Tibial artery (tissue), 4 donors: ENCODE data around the gene TNFRSF19.

Experiments
- DNase-seq, 2 donors: peaks; one replicate each; pipeline ENCODE4 v3.0.0-alpha.2; 2019
- H3K27ac ChIP-seq, 2 donors: fragments of 200-600 bp; sonication (generic) in 1 of 2; 1 replicate in 1 of 2; 2 replicates in 1 of 2; pipeline ENCODE4 v1.5.1; 2018 to 2019; ENCODE audit warnings: mild to moderate bottlenecking in 1 of 2
- H3K27me3 ChIP-seq, 2 donors: fragments of 200-600 bp; sonication (generic) in 1 of 2; one replicate each; pipeline versions ENCODE4 v1.5.1 to v1.6.0; 2016 to 2019
- H3K36me3 ChIP-seq, 3 donors: fragments of 200-600 bp; sonication (generic) in 2 of 3; one replicate each; pipeline ENCODE4 v1.5.1; 2016 to 2019; ENCODE audit warnings: mild to moderate bottlenecking in 2 of 3
- H3K4me1 ChIP-seq, 4 donors: fragments of 200-600 bp; sonication (generic) in 2 of 4; 1 replicate in 3 of 4; 2 replicates in 1 of 4; pipeline ENCODE4 v1.5.1; 2016 to 2019
- H3K4me3 ChIP-seq, 2 donors: fragments of 200-600 bp; sonication (generic) in 1 of 2; 1 replicate in 1 of 2; 2 replicates in 1 of 2; pipeline ENCODE4 v1.5.1; 2018 to 2019; ENCODE audit warnings: mild to moderate bottlenecking in 2 of 2
- H3K9me3 ChIP-seq, 3 donors: fragments of 200-600 bp; sonication (generic) in 1 of 3; one replicate each; pipeline ENCODE4 v1.5.1; 2016 to 2019
- CTCF ChIP-seq, 2 experiments: fragments of 200-600 bp in 1 of 2; fragments of 450-650 bp in 1 of 2; IDR thresholded peaks; one replicate each; pipeline ENCODE4 v1.5.1; 2017 to 2019; ENCODE audit warnings: antibody characterized with exemption in 2 of 2, mild to moderate bottlenecking in 1 of 2, moderate library complexity in 1 of 2
- intact Hi-C: fragments of 100-400 bp; cut with DNase I; formaldehyde crosslinking; loops from one replicate; pipeline ENCODE4 v1.15.0; 2023; ENCODE audit warnings: low total_unique reads

The TNFRSF19 gene

GRCh38 chr13:23671377-23671776 is 101.2 kb downstream of the TNFRSF19 start:
- Histone ChIP-seq H3K9me3 (no peaks in the 10 kb centered on the region), H3K4me1 (no peaks in the 10 kb centered on the region), H3K27me3 (no peaks in the 10 kb centered on the region), H3K27ac (no peak overlapping the region), H3K4me3 (no peak overlapping the region), H3K36me3 (no peaks in the 10 kb centered on the region)
- TF ChIP-seq CTCF (IDR thresholded peaks at IDR 0.05): no peak
- DNase-seq: no peak
- intact Hi-C loops: no loop called here

GRCh38 chr13:23671897-23672296 is 101.7 kb downstream of the TNFRSF19 start:
- H3K27me3 ChIP-seq: no peaks in the 10 kb centered on the region
- no peaks in the 10 kb centered on the region for H3K4me1 ChIP-seq
- no peak for DNase-seq
- TF ChIP-seq CTCF (IDR thresholded peaks at IDR 0.05): no peak
- H3K9me3 ChIP-seq: no peaks in the 10 kb centered on the region
- no peaks in the 10 kb centered on the region for H3K36me3 ChIP-seq
- intact Hi-C loops: no loop called here
- no peak overlapping the region for H3K27ac ChIP-seq
- H3K4me3 ChIP-seq: no peak overlapping the region

GRCh38 chr13:23672616-23673015 is 102.4 kb downstream of the TNFRSF19 start:
- no peak for TF ChIP-seq CTCF (IDR thresholded peaks at IDR 0.05)
- H3K27ac ChIP-seq: no peak overlapping the region
- no peak overlapping the region for H3K4me3 ChIP-seq
- intact Hi-C loops: no loop called here
- DNase-seq: no peak
- H3K4me1 ChIP-seq: no peaks in the 10 kb centered on the region
- H3K9me3 ChIP-seq: no peaks in the 10 kb centered on the region
- H3K27me3 ChIP-seq: no peaks in the 10 kb centered on the region
- H3K36me3 ChIP-seq: no peaks in the 10 kb centered on the region

DNA sequence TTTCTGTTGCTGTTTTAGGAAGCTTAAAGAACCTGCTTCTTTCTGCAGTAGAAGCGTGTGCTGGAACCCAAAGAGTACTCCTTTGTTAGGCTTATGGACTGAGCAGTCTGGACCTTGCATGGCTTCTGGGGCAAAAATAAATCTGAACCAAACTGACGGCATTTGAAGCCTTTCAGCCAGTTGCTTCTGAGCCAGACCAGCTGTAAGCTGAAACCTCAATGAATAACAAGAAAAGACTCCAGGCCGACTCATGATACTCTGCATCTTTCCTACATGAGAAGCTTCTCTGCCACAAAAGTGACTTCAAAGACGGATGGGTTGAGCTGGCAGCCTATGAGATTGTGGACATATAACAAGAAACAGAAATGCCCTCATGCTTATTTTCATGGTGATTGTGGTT is 103.1 kb downstream of the TNFRSF19 start:
- DNase-seq: no peak
- Histone ChIP-seq H3K4me3 (no peak overlapping the region), H3K4me1 (no peaks in the 10 kb centered on the region), H3K9me3 (peaks cover 0 to 3% (median 0%) of the 10 kb centered on the region in 3 donors), H3K36me3 (no peaks in the 10 kb centered on the region), H3K27ac (no peak overlapping the region), H3K27me3 (no peaks in the 10 kb centered on the region)
- intact Hi-C loops: no loop called here
- TF ChIP-seq CTCF (IDR thresholded peaks at IDR 0.05): no peak

GRCh38 chr13:23673867-23674605 is 103.8 kb downstream of the TNFRSF19 start:
- no peak for TF ChIP-seq CTCF (IDR thresholded peaks at IDR 0.05)
- intact Hi-C loops: no loop called here
- Histone ChIP-seq H3K9me3 (peaks cover 0 to 3% (median 0%) of the 10 kb centered on the region in 3 donors), H3K4me3 (no peak overlapping the region), H3K36me3 (no peaks in the 10 kb centered on the region), H3K27me3 (no peaks in the 10 kb centered on the region), H3K4me1 (no peaks in the 10 kb centered on the region), H3K27ac (no peak overlapping the region)
- DNase-seq: no peak
